ENCODE results near the gene MED31. TPM values are rescaled to one million over a fixed set of nuclear protein-coding genes. Genes with fewer than 3 reads are reported as not detected.
"Not testable (repeated sequence)": the region's sequence is repeated elsewhere in the genome, so short reads cannot be mapped to it uniquely, and the experiment has no call there.

MED31 gene
- total RNA-seq, 2 donors from 2014 or later: 14.3 to 16.9 TPM

DNA sequence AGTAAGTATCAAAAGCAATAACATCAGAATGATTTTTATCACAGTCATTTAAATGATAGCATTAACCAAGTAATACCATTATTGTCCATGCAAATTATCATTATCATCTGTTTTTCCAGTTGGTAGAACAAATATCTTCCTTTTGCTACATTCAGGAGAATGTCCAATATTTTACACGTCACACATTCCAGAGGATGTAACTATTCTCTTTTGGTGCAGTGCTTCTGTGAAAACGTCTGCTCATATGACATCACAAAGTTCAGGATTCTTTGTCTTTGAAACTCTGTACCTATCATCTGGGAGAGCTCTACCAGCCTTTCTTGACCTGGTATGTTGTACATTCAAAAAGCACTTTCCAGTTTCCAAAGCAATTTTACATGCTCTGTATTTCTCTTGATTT lies 54.9 kb downstream of the MED31 start:
- intact Hi-C loops (cut with DNase I): loop anchor here in 1 of 2 donors (10.0 kb wide), 1 partner anchor 122 kb away; no protein-coding TSS in a partner anchor

DNA sequence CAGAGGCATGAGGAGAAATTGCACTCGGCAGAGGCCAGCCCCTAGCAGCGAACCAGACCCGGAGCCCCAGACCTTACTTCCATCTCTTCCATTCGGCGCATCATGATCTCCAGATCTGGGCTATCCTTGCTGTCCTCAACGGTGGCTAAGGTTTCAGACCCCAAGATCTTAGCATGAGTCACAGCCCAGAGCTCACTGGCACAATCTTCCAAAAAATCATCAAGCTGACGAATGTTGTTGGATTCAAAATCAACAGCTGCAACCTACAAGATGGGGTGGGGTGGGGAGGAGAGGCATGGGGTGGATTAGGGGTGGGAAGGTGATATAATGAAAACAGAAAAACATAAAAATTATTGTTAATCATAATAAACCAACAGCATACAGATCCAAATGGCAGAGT lies 55.3 kb downstream of the MED31 start:
- no peak for DNase-seq (ENCODE audit: low spot score)

More for the DNA sequence above, 54.9 kb downstream of the MED31 start:
- no peak for DNase-seq (ENCODE audit: low spot score)

DNA sequence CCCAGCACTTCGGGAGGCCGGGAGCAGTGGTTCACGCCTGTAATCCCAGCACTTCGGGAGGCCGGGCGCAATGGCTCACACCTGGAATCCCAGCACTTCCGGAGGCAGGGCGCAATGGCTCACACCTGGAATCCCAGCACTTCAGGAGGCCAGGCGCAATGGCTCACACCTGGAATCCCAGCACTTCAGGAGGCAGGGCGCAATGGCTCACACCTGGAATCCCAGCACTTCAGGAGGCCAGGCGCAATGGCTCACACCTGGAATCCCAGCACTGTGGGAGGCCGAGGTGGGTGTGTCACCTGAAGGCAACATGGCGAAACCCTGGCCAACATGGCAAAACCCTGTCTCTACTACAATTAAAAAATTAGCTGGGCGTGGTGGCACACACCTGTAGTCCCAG lies 58.0 kb downstream of the MED31 start:
- intact Hi-C loops (cut with DNase I): loop anchor here in 1 of 2 donors (10.0 kb wide), 1 partner anchor 119 kb away; no protein-coding TSS in a partner anchor

More for the DNA sequence above, 55.3 kb downstream of the MED31 start:
- intact Hi-C loops (cut with DNase I): loop anchor here in 1 of 2 donors (10.0 kb wide), 1 partner anchor 121 kb away; no protein-coding TSS in a partner anchor

More for the DNA sequence above, 58.0 kb downstream of the MED31 start:
- DNase-seq (ENCODE audit: low spot score): not testable (repeated sequence)

Small RNA genes within 50 kb of the gene (microRNA-seq; reads per million reads assigned to microRNA genes)
- 0 reads per million in 2 donors for gene MIR4520-1 (ENCODE audit: borderline microRNAs expressed in 2 of 2)
- gene MIR4520-2 (ENCODE audit: borderline microRNAs expressed in 2 of 2): 0 reads per million in 2 donors

Other genes with a start within 250 kb of the MED31 start
- gene AIPL1, start 216.5 kb downstream of the MED31 start, total RNA-seq: not detected
- gene PIMREG, start 207.2 kb downstream of the MED31 start, total RNA-seq: under 1 TPM in 1 of 2 donors, not detected in 1; 0.56 TPM
- 10 to 100 TPM; 13.4 to 26.6 TPM for gene PITPNM3, start 95.0 kb downstream of the MED31 start, total RNA-seq
- gene KIAA0753, start 10.9 kb downstream of the MED31 start, total RNA-seq: 10 to 100 TPM; 17.7 to 21.6 TPM
- 10 to 100 TPM; 43.2 to 55.9 TPM for gene TXNDC17, start 10.5 kb downstream of the MED31 start, total RNA-seq
- gene C17orf100, start 157 bp upstream of the MED31 start, total RNA-seq: 1 to 10 TPM in 1 of 2 donors, under 1 TPM in 1; 0.81 to 1.2 TPM
- under 1 TPM in 1 of 2 donors, not detected in 1; 0.10 TPM for gene SLC13A5, start 61.8 kb upstream of the MED31 start, total RNA-seq
- gene XAF1, start 104.4 kb upstream of the MED31 start, total RNA-seq: 10 to 100 TPM; 33.1 to 51.5 TPM
- gene FBXO39, start 124.6 kb upstream of the MED31 start, total RNA-seq: under 1 TPM in 1 of 2 donors, not detected in 1; 0.67 TPM
- gene TEKT1, start 180.1 kb upstream of the MED31 start, total RNA-seq: not detected

All from posterior vena cava (tissue), 2 donors.